ENCODE data around the gene DCTN3. TPM values are rescaled to one million over a fixed set of nuclear protein-coding genes. Genes with fewer than 3 reads are reported as not detected.

The DCTN3 gene
- polyA plus RNA-seq, 4 donors: 55.7 to 92.9 (median 85.9) TPM

- DNase-seq: peak in 1 of 2 donors; percentile 29
- no peak for FAIRE-seq
Measured at GRCh38 chr9:34623374-34624235, 3.3 kb upstream of the DCTN3 start.

GRCh38 chr9:34615132-34615531, 5.2 kb downstream of the DCTN3 start:
- no peak overlapping the region for H3K27ac ChIP-seq (ENCODE audit: low read depth in 1 of 3, low read length in 2 of 3)
- FAIRE-seq: no peak
- no peak overlapping the region for H3K4me3 ChIP-seq (ENCODE audit: low read depth in 1 of 3, low read length in 3 of 3)
- 95% methylated on average over 2 of the region's 2 CpGs for WGBS, 3 donors
- H3K27me3 ChIP-seq (ENCODE audit: control insufficient read depth in 3 of 3, insufficient read depth in 3 of 3, low read length in 3 of 3): no peaks in the 10 kb centered on the region
- H3K36me3 ChIP-seq (ENCODE audit: control insufficient read depth in 3 of 3, insufficient read depth in 2 of 3, low read depth in 1 of 3, low read length in 3 of 3): peaks cover 8 to 48% (median 17%) of the 10 kb centered on the region in 3 donors
- H3K9me3 ChIP-seq (ENCODE audit: control insufficient read depth in 2 of 2, insufficient read depth in 1 of 2, low read depth in 1 of 2, low read length in 1 of 2): no peaks in the 10 kb centered on the region
- H3K4me1 ChIP-seq (ENCODE audit: control insufficient read depth in 3 of 3, insufficient read depth in 2 of 3, low read depth in 1 of 3, low read length in 2 of 3): peaks cover 0 to 28% (median 10%) of the 10 kb centered on the region in 3 donors
- no peak for DNase-seq

More at GRCh38 chr9:34623374-34624235, 3.3 kb upstream of the DCTN3 start:
- Histone ChIP-seq H3K4me3 (ENCODE audit: low read depth in 1 of 3, low read length in 3 of 3) (no peak overlapping the region), H3K9me3 (ENCODE audit: control insufficient read depth in 2 of 2, insufficient read depth in 1 of 2, low read depth in 1 of 2, low read length in 1 of 2) (peaks cover 0 to 2% of the 10 kb centered on the region in 2 donors), H3K27ac (ENCODE audit: low read depth in 1 of 3, low read length in 2 of 3) (no peak overlapping the region), H3K27me3 (ENCODE audit: control insufficient read depth in 3 of 3, insufficient read depth in 3 of 3, low read length in 3 of 3) (peaks cover 0 to 78% (median 46%) of the 10 kb centered on the region in 3 donors), H3K4me1 (ENCODE audit: control insufficient read depth in 3 of 3, insufficient read depth in 2 of 3, low read depth in 1 of 3, low read length in 2 of 3) (peaks cover 0 to 30% (median 4%) of the 10 kb centered on the region in 3 donors), H3K36me3 (ENCODE audit: control insufficient read depth in 3 of 3, insufficient read depth in 2 of 3, low read depth in 1 of 3, low read length in 3 of 3) (no peaks in the 10 kb centered on the region)
- WGBS, 3 donors: 7 to 18% (median 17%) methylated on average over 54 to 63 of the region's 63 CpGs

- Histone ChIP-seq H3K4me1 (ENCODE audit: control insufficient read depth in 3 of 3, insufficient read depth in 2 of 3, low read depth in 1 of 3, low read length in 2 of 3) (peaks cover 0 to 22% (median 6%) of the 10 kb centered on the region in 3 donors), H3K9me3 (ENCODE audit: control insufficient read depth in 2 of 2, insufficient read depth in 1 of 2, low read depth in 1 of 2, low read length in 1 of 2) (no peaks in the 10 kb centered on the region), H3K4me3 (ENCODE audit: low read depth in 1 of 3, low read length in 3 of 3) (peak overlapping the region; percentile 40 to 86 (median 75)), H3K27ac (ENCODE audit: low read depth in 1 of 3, low read length in 2 of 3) (no peak overlapping the region), H3K36me3 (ENCODE audit: control insufficient read depth in 3 of 3, insufficient read depth in 2 of 3, low read depth in 1 of 3, low read length in 3 of 3) (peaks cover 8 to 46% (median 11%) of the 10 kb centered on the region in 3 donors), H3K27me3 (ENCODE audit: control insufficient read depth in 3 of 3, insufficient read depth in 3 of 3, low read length in 3 of 3) (no peaks in the 10 kb centered on the region)
- no peak for FAIRE-seq
- DNase-seq: peak; percentile 82 to 86
- WGBS, 3 donors: 1 to 2% (median 1%) methylated on average over 15 of the region's 15 CpGs
Measured at GRCh38 chr9:34612788-34613390, 7.4 kb downstream of the DCTN3 start.

- H3K27me3 ChIP-seq (ENCODE audit: control insufficient read depth in 3 of 3, insufficient read depth in 3 of 3, low read length in 3 of 3): no peaks in the 10 kb centered on the region
- peak within 1 kb of the TSS; percentile 72 to 86 (median 75) for H3K4me3 ChIP-seq (ENCODE audit: low read depth in 1 of 3, low read length in 3 of 3)
- 0 to 1% (median 0%) methylated on average over 72 to 77 of the region's 77 CpGs for WGBS, 3 donors
- peaks cover 4 to 40% (median 5%) of the 10 kb centered on the region in 3 donors for H3K36me3 ChIP-seq (ENCODE audit: control insufficient read depth in 3 of 3, insufficient read depth in 2 of 3, low read depth in 1 of 3, low read length in 3 of 3)
- DNase-seq (peak; percentile 90 to 95), FAIRE-seq (no peak)
- H3K4me1 ChIP-seq (ENCODE audit: control insufficient read depth in 3 of 3, insufficient read depth in 2 of 3, low read depth in 1 of 3, low read length in 2 of 3): peaks cover 0 to 27% (median 6%) of the 10 kb centered on the region in 3 donors
- H3K9me3 ChIP-seq (ENCODE audit: control insufficient read depth in 2 of 2, insufficient read depth in 1 of 2, low read depth in 1 of 2, low read length in 1 of 2): no peaks in the 10 kb centered on the region
- H3K27ac ChIP-seq (ENCODE audit: low read depth in 1 of 3, low read length in 2 of 3): peak within 1 kb of the TSS; percentile 60 to 94 (median 64)
Measured at GRCh38 chr9:34611811-34612787, 8.2 kb downstream of the DCTN3 start, which contains the start of gene RPP25L. RPP25L (minus strand) TSS chr9:34612097; CDS start chr9:34611296, 801 bp downstream.

GRCh38 chr9:34611251-34611810, 9.0 kb downstream of the DCTN3 start:
- H3K36me3 ChIP-seq (ENCODE audit: control insufficient read depth in 3 of 3, insufficient read depth in 2 of 3, low read depth in 1 of 3, low read length in 3 of 3): peaks cover 2 to 33% (median 2%) of the 10 kb centered on the region in 3 donors
- H3K4me3 ChIP-seq (ENCODE audit: low read depth in 1 of 3, low read length in 3 of 3): peak overlapping the region; percentile 72 to 86 (median 75)
- FAIRE-seq: no peak
- H3K4me1 ChIP-seq (ENCODE audit: control insufficient read depth in 3 of 3, insufficient read depth in 2 of 3, low read depth in 1 of 3, low read length in 2 of 3): peaks cover 0 to 34% (median 6%) of the 10 kb centered on the region in 3 donors
- 33 to 55% (median 39%) methylated on average over 10 of the region's 10 CpGs for WGBS, 3 donors
- H3K27me3 ChIP-seq (ENCODE audit: control insufficient read depth in 3 of 3, insufficient read depth in 3 of 3, low read length in 3 of 3): no peaks in the 10 kb centered on the region
- H3K9me3 ChIP-seq (ENCODE audit: control insufficient read depth in 2 of 2, insufficient read depth in 1 of 2, low read depth in 1 of 2, low read length in 1 of 2): no peaks in the 10 kb centered on the region
- H3K27ac ChIP-seq (ENCODE audit: low read depth in 1 of 3, low read length in 2 of 3): peak overlapping the region; percentile 51 to 94 (median 60)
- DNase-seq: peak in 1 of 2 donors; percentile 25

- 96 to 97% (median 97%) methylated on average over 20 of the region's 20 CpGs for WGBS, 3 donors
- no peak for DNase-seq
Measured at GRCh38 chr9:34610434-34611206, 9.7 kb downstream of the DCTN3 start.

GRCh38 chr9:34607331-34607730, 13.0 kb downstream of the DCTN3 start:
- FAIRE-seq (no peak), DNase-seq (no peak)
- WGBS, 3 donors: 19 to 55% (median 48%) methylated on average over 2 of the region's 2 CpGs
- peaks cover 0 to 26% (median 6%) of the 10 kb centered on the region in 3 donors for H3K4me1 ChIP-seq (ENCODE audit: control insufficient read depth in 3 of 3, insufficient read depth in 2 of 3, low read depth in 1 of 3, low read length in 2 of 3)
- H3K27ac ChIP-seq (ENCODE audit: low read depth in 1 of 3, low read length in 2 of 3): peak overlapping the region in 1 of 3 donors; percentile 73
- no peaks in the 10 kb centered on the region for H3K9me3 ChIP-seq (ENCODE audit: control insufficient read depth in 2 of 2, insufficient read depth in 1 of 2, low read depth in 1 of 2, low read length in 1 of 2)
- peaks cover 0 to 8% (median 0%) of the 10 kb centered on the region in 3 donors for H3K36me3 ChIP-seq (ENCODE audit: control insufficient read depth in 3 of 3, insufficient read depth in 2 of 3, low read depth in 1 of 3, low read length in 3 of 3)
- no peaks in the 10 kb centered on the region for H3K27me3 ChIP-seq (ENCODE audit: control insufficient read depth in 3 of 3, insufficient read depth in 3 of 3, low read length in 3 of 3)
- H3K4me3 ChIP-seq (ENCODE audit: low read depth in 1 of 3, low read length in 3 of 3): no peak overlapping the region

More at GRCh38 chr9:34610434-34611206, 9.7 kb downstream of the DCTN3 start:
- H3K4me3 ChIP-seq (ENCODE audit: low read depth in 1 of 3, low read length in 3 of 3): peak overlapping the region in 2 of 3 donors; percentile 75 to 86
- H3K36me3 ChIP-seq (ENCODE audit: control insufficient read depth in 3 of 3, insufficient read depth in 2 of 3, low read depth in 1 of 3, low read length in 3 of 3): peaks cover 0 to 27% (median 2%) of the 10 kb centered on the region in 3 donors
- no peaks in the 10 kb centered on the region for H3K9me3 ChIP-seq (ENCODE audit: control insufficient read depth in 2 of 2, insufficient read depth in 1 of 2, low read depth in 1 of 2, low read length in 1 of 2)
- no peak overlapping the region for H3K27ac ChIP-seq (ENCODE audit: low read depth in 1 of 3, low read length in 2 of 3)
- FAIRE-seq: no peak
- H3K27me3 ChIP-seq (ENCODE audit: control insufficient read depth in 3 of 3, insufficient read depth in 3 of 3, low read length in 3 of 3): no peaks in the 10 kb centered on the region
- H3K4me1 ChIP-seq (ENCODE audit: control insufficient read depth in 3 of 3, insufficient read depth in 2 of 3, low read depth in 1 of 3, low read length in 2 of 3): peaks cover 0 to 34% (median 6%) of the 10 kb centered on the region in 3 donors

Measured in small intestine (tissue), 7 donors.